H9 (cell line): Measurements from ENCODE around the gene SSR3. TPM values are rescaled to one million over a fixed set of nuclear protein-coding genes. Genes with fewer than 3 reads are reported as not detected.

ENCODE experiments used
- DNase-seq: peaks from one replicate; pipeline ENCODE4 v3.0.0-alpha.2; 2017
- H2AFZ ChIP-seq: one replicate; pipeline ENCODE4 v1.6.1; 2013; ENCODE audit warnings: mild to moderate bottlenecking, low read length, control low read depth, moderate library complexity
- H2AK5ac ChIP-seq: 2 replicates; pipeline ENCODE4 v1.6.1; 2013; ENCODE audit warnings: low read length, control low read depth, mixed read lengths; ENCODE audit not compliant: insufficient read length
- H2BK120ac ChIP-seq: one replicate; pipeline ENCODE4 v1.6.1; 2013; ENCODE audit warnings: low read depth, mild to moderate bottlenecking, low read length, control low read depth, inconsistent platforms; ENCODE audit not compliant: poor library complexity, severe bottlenecking
- H2BK12ac ChIP-seq: 2 replicates; pipeline ENCODE4 v1.6.1; 2013; ENCODE audit warnings: low read length, control low read depth, mixed read lengths, low read depth; ENCODE audit not compliant: insufficient read length
- H2BK15ac ChIP-seq: 2 replicates; pipeline ENCODE4 v1.6.1; 2013; ENCODE audit warnings: low read depth, low read length, control low read depth
- H2BK20ac ChIP-seq: one replicate; pipeline ENCODE4 v1.6.1; 2013; ENCODE audit warnings: low read depth, mild to moderate bottlenecking, low read length, control low read depth, inconsistent platforms; ENCODE audit not compliant: poor library complexity, severe bottlenecking
- H2BK5ac ChIP-seq: 2 replicates; pipeline ENCODE4 v1.6.1; 2013; ENCODE audit warnings: low read length, control low read depth, mixed read lengths; ENCODE audit not compliant: insufficient read length
- H3K14ac ChIP-seq: 2 replicates; pipeline ENCODE4 v1.6.1; 2013; ENCODE audit warnings: low read length, control low read depth; ENCODE audit not compliant: insufficient read depth
- H3K18ac ChIP-seq: 2 replicates; pipeline ENCODE4 v1.6.1; 2013; ENCODE audit warnings: low read depth, mild to moderate bottlenecking, mixed read lengths, low read length, control low read depth; ENCODE audit not compliant: insufficient read length
- H3K23ac ChIP-seq: 2 replicates; pipeline ENCODE4 v1.6.1; 2013; ENCODE audit warnings: low read length, control low read depth, mixed read lengths, low read depth; ENCODE audit not compliant: insufficient read length
- H3K23me2 ChIP-seq: 2 replicates; pipeline ENCODE4 v1.6.1; 2013; ENCODE audit warnings: low read depth, mild to moderate bottlenecking, mixed read lengths, low read length, control low read depth; ENCODE audit not compliant: insufficient read length, poor library complexity, severe bottlenecking
- H3K27ac ChIP-seq: 2 replicates; pipeline ENCODE4 v1.5.1; 2013; ENCODE audit warnings: low read length, control low read depth, mixed read lengths, low read depth; ENCODE audit not compliant: insufficient read length
- H3K27me3 ChIP-seq: 2 replicates; pipeline ENCODE4 v1.6.1; 2013; ENCODE audit warnings: low read length, control low read depth, inconsistent platforms; ENCODE audit not compliant: insufficient read depth
- H3K4ac ChIP-seq: 2 replicates; pipeline ENCODE4 v1.6.1; 2013; ENCODE audit warnings: low read depth, mild to moderate bottlenecking, control low read depth, inconsistent platforms, low read length, moderate library complexity
- H3K4me1 ChIP-seq: 2 replicates; pipeline ENCODE4 v1.6.1; 2013; ENCODE audit warnings: low read length, control low read depth, inconsistent platforms; ENCODE audit not compliant: insufficient read depth
- H3K4me2 ChIP-seq: 2 replicates; pipeline ENCODE4 v1.6.1; 2013; ENCODE audit warnings: low read length, control low read depth, mixed read lengths; ENCODE audit not compliant: insufficient read length, insufficient read depth
- H3K56ac ChIP-seq: 2 replicates; pipeline ENCODE4 v1.6.1; 2013; ENCODE audit warnings: low read depth, mild to moderate bottlenecking, mixed read lengths, low read length, control low read depth; ENCODE audit not compliant: insufficient read length
- H3K79me1 ChIP-seq: 2 replicates; pipeline ENCODE4 v1.6.1; 2013; ENCODE audit warnings: low read depth, mild to moderate bottlenecking, moderate library complexity, low read length, control low read depth, inconsistent platforms; ENCODE audit not compliant: insufficient read depth, poor library complexity, severe bottlenecking
- H3K79me2 ChIP-seq: 2 replicates; pipeline ENCODE4 v1.6.1; 2013; ENCODE audit warnings: low read length, control low read depth, inconsistent platforms; ENCODE audit not compliant: insufficient read depth
- H3K9ac ChIP-seq: 2 replicates; pipeline ENCODE4 v1.6.1; 2013; ENCODE audit warnings: low read length, control low read depth, mixed read lengths; ENCODE audit not compliant: insufficient read length; ENCODE audit errors: extremely low read depth
- H3K9me3 ChIP-seq: one replicate; pipeline ENCODE4 v1.6.1; 2013; ENCODE audit warnings: low read depth, low read length, inconsistent platforms; ENCODE audit not compliant: control insufficient read depth
- H3T11ph ChIP-seq: one replicate; pipeline ENCODE4 v1.6.1; 2013; ENCODE audit warnings: mild to moderate bottlenecking, low read length, control low read depth, inconsistent platforms
- H4K20me1 ChIP-seq: one replicate; pipeline ENCODE4 v1.6.1; 2013; ENCODE audit not compliant: control insufficient read depth, insufficient read length, insufficient read depth
- H4K5ac ChIP-seq: 2 replicates; pipeline ENCODE4 v1.6.1; 2013; ENCODE audit warnings: low read depth, mild to moderate bottlenecking, mixed read lengths, low read length, control low read depth; ENCODE audit not compliant: insufficient read length
- H4K8ac ChIP-seq: replicated peaks from 2 replicates; pipeline ENCODE4 v1.6.1; 2013; ENCODE audit warnings: low read length, control low read depth, mixed read lengths, low read depth; ENCODE audit not compliant: insufficient read length
- H4K91ac ChIP-seq: 2 replicates; pipeline ENCODE4 v1.6.1; 2013; ENCODE audit warnings: low read depth, mild to moderate bottlenecking, moderate library complexity, mixed read lengths, low read length, control low read depth; ENCODE audit not compliant: insufficient read length
- H3K27ac Mint-ChIP-seq, 3 experiments: 2 replicates in 2 of 3; 3 replicates in 1 of 3; pipeline ENCODE4 v1.8.0; 2020 to 2021; ENCODE audit warnings: mixed read lengths in 3 of 3, mild to moderate bottlenecking in 1 of 3, moderate library complexity in 1 of 3
- H3K27me3 Mint-ChIP-seq: 2 replicates; pipeline ENCODE4 v1.8.0; 2021; ENCODE audit warnings: low read depth, mild to moderate bottlenecking, moderate library complexity, mixed read lengths
- H3K36me3 Mint-ChIP-seq, 3 experiments: 2 replicates in 2 of 3; 3 replicates in 1 of 3; pipeline ENCODE4 v1.8.0; 2020 to 2021; ENCODE audit warnings: low read depth in 3 of 3, mixed read lengths in 3 of 3; ENCODE audit not compliant: insufficient read depth in 1 of 3
- H3K4me1 Mint-ChIP-seq, 2 experiments: 2 replicates each; pipeline ENCODE4 v1.8.0; 2020; ENCODE audit warnings: mixed read lengths in 2 of 2
- H3K4me3 Mint-ChIP-seq, 2 experiments: 2 replicates in 1 of 2; 3 replicates in 1 of 2; pipeline ENCODE4 v1.8.0; 2020 to 2021; ENCODE audit warnings: mild to moderate bottlenecking in 2 of 2, mixed read lengths in 2 of 2, moderate library complexity in 1 of 2
- H3K9me3 Mint-ChIP-seq, 2 experiments: 2 replicates in 1 of 2; 3 replicates in 1 of 2; pipeline ENCODE4 v1.8.0; 2020; ENCODE audit warnings: mild to moderate bottlenecking in 2 of 2, mixed read lengths in 2 of 2, moderate library complexity in 1 of 2
- WGBS: extraction: QIAGEN DNeasy Blood & Tissue Kit; methylation state at CpG from one replicate; pipeline ENCODE4 v1.1.7; 2013; ENCODE audit warnings: missing lambda C conversion rate, low lambda C conversion rate, mixed read lengths; ENCODE audit not compliant: insufficient read length; ENCODE audit errors: extremely low coverage; 5-methylcytosine and 5-hydroxymethylcytosine counted together
- total RNA-seq: library from RNA; stranded (reverse); gene quantifications from 2 replicates; pipeline ENCODE4 v1.2.1, GENCODE V29; 2021
- TF ChIP-seq, protein P1 (sequence below): fragments of 200-600 bp; sonication (generic); conservative IDR thresholded peaks from 3 replicates; pipeline ENCODE4 v1.8.0; 2021; ENCODE audit warnings: antibody characterized with exemption, mild to moderate bottlenecking

SSR3 gene
- total RNA-seq, 1 experiment from 2014 or later, result 177 TPM

DNA sequence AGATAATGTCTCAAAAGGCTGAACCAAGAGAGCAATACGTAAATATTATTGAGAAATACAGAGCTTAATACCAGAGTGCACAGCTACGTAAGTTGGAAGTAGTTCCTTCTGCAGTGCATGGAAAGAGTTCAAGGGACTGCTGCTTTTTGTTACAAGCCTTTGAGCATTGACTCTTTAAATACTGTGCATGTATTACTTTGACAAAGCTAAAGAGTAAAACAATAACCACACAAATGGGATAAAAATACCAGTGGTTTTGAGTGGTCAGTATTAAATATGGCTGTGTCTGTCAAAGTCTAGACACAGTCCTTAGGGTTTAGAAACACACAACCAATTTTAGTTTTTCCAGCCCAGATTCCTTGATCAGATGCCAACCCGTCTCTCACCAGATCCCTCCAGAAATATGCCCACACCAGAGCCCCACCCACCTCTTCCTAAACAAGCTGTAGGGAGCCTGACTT, 62.1 kb downstream of the SSR3 start:
- Histone ChIP-seq H4K5ac (no peak overlapping the region), H3K23me2 (no peaks in the 10 kb centered on the region), H3T11ph (no peak overlapping the region), H2BK120ac (no peak overlapping the region), H3K4me2 (no peak overlapping the region), H3K14ac (no peak overlapping the region), H2BK20ac (no peak overlapping the region), H3K4me1 (no peaks in the 10 kb centered on the region), H2BK15ac (no peak overlapping the region), H3K9me3 (no peaks in the 10 kb centered on the region), H2BK12ac (no peak overlapping the region), H3K79me1 (no peaks in the 10 kb centered on the region), H3K4ac (no peak overlapping the region), H3K27me3 (no peaks in the 10 kb centered on the region), H3K18ac (no peak overlapping the region), H3K27ac (no peak overlapping the region), H4K91ac (no peak overlapping the region), H4K20me1 (no peaks in the 10 kb centered on the region), H3K23ac (no peak overlapping the region), H2BK5ac (no peak overlapping the region), H3K9ac (no peak overlapping the region), H2AFZ (no peak overlapping the region), H2AK5ac (no peak overlapping the region), H3K79me2 (no peaks in the 10 kb centered on the region), H4K8ac (no peak overlapping the region), H3K56ac (no peak overlapping the region)
- H3K27ac Mint-ChIP-seq, result no peak overlapping the region
- no CpG with 5 or more reads among the region's 3 CpGs for WGBS
- no peak overlapping the region for H3K4me3 Mint-ChIP-seq
- no peaks in the 10 kb centered on the region for H3K27me3 Mint-ChIP-seq
- H3K9me3 Mint-ChIP-seq, result peaks cover 0 to 9% of the 10 kb centered on the region in 2 experiments; a peak in 4 of 5 replicates
- no peak for DNase-seq
- peaks cover 0 to 4% of the 10 kb centered on the region in 2 experiments; a peak in 1 of 4 replicates for H3K4me1 Mint-ChIP-seq
- TF ChIP-seq, protein P1, sequence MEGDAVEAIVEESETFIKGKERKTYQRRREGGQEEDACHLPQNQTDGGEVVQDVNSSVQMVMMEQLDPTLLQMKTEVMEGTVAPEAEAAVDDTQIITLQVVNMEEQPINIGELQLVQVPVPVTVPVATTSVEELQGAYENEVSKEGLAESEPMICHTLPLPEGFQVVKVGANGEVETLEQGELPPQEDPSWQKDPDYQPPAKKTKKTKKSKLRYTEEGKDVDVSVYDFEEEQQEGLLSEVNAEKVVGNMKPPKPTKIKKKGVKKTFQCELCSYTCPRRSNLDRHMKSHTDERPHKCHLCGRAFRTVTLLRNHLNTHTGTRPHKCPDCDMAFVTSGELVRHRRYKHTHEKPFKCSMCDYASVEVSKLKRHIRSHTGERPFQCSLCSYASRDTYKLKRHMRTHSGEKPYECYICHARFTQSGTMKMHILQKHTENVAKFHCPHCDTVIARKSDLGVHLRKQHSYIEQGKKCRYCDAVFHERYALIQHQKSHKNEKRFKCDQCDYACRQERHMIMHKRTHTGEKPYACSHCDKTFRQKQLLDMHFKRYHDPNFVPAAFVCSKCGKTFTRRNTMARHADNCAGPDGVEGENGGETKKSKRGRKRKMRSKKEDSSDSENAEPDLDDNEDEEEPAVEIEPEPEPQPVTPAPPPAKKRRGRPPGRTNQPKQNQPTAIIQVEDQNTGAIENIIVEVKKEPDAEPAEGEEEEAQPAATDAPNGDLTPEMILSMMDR, result no peak
- peaks cover 0 to 4% (median 1%) of the 10 kb centered on the region in 3 experiments; a peak in 3 of 7 replicates for H3K36me3 Mint-ChIP-seq
